Liver (tissue), 3 donors: Measurements from ENCODE around the gene ANKDD1A.

Experiments used
- ATF3 ChIP-seq: IDR thresholded peaks from 2 replicates; pipeline ENCODE4 v1.6.1; 2016; ENCODE audit warnings: antibody characterized with exemption
- CTCF ChIP-seq: fragments of 150-350 bp; IDR thresholded peaks from 2 replicates; pipeline ENCODE4 v1.5.1; 2017; ENCODE audit warnings: improper control_type of control experiment, low read depth, low read length; ENCODE audit not compliant: missing input control
- EGR1 ChIP-seq, 2 donors: IDR thresholded peaks; 2 replicates each; pipeline ENCODE4 v1.6.1; 2016 to 2018; ENCODE audit warnings: antibody characterized with exemption in 2 of 2, low read depth in 2 of 2
- FOXA1 ChIP-seq: IDR thresholded peaks from 2 replicates; pipeline ENCODE4 v1.6.1; 2016; ENCODE audit warnings: antibody characterized with exemption
- GABPA ChIP-seq, 2 donors: IDR thresholded peaks in 1 of 2; conservative IDR thresholded peaks in 1 of 2; 2 replicates each; pipeline ENCODE4 v1.6.1; 2016; ENCODE audit warnings: antibody characterized with exemption in 2 of 2, mild to moderate bottlenecking in 1 of 2, moderate library complexity in 1 of 2
- JUND ChIP-seq, 2 donors: IDR thresholded peaks; 2 replicates each; pipeline ENCODE4 v1.6.1; 2016; ENCODE audit warnings: antibody characterized with exemption in 2 of 2
- NR2F2 ChIP-seq: IDR thresholded peaks from 2 replicates; pipeline ENCODE4 v1.6.1; 2016; ENCODE audit warnings: antibody characterized with exemption
- RAD21 ChIP-seq, 2 donors: IDR thresholded peaks; 2 replicates each; pipeline ENCODE4 v1.6.1; 2016; ENCODE audit warnings: antibody characterized with exemption in 2 of 2, mild to moderate bottlenecking in 2 of 2
- RXRA ChIP-seq, 2 donors: IDR thresholded peaks; 2 replicates each; pipeline ENCODE4 v1.6.1; 2017 to 2018; ENCODE audit warnings: antibody characterized with exemption in 2 of 2, mild to moderate bottlenecking in 1 of 2
- SP1 ChIP-seq: IDR thresholded peaks from 2 replicates; pipeline ENCODE4 v1.6.1; 2018; ENCODE audit warnings: antibody characterized with exemption, mild to moderate bottlenecking
- TAF1 ChIP-seq: conservative IDR thresholded peaks from 2 replicates; pipeline ENCODE4 v1.6.1; 2016; ENCODE audit warnings: antibody characterized with exemption, mild to moderate bottlenecking
- YY1 ChIP-seq: IDR thresholded peaks from 2 replicates; pipeline ENCODE4 v1.6.1; 2016; ENCODE audit warnings: antibody characterized with exemption, mild to moderate bottlenecking
- ZBTB33 ChIP-seq: IDR thresholded peaks from 2 replicates; pipeline ENCODE4 v1.6.1; 2016; ENCODE audit warnings: antibody characterized with exemption
- donor health status: healthy.
- donor health status: healthy.

- TF ChIP-seq CTCF: no peak
- no peak for TF ChIP-seq TAF1
- no peak for TF ChIP-seq FOXA1
- TF ChIP-seq NR2F2: no peak
- no peak for TF ChIP-seq JUND (IDR thresholded peaks at IDR 0.05)
- TF ChIP-seq EGR1 (IDR thresholded peaks at IDR 0.05; ENCODE audit: low read depth in 2 of 2): no peak
- no peak for TF ChIP-seq GABPA (IDR thresholded peaks at IDR 0.05 in 1 of 2, conservative IDR thresholded peaks at IDR 0.05 in 1 of 2)
- TF ChIP-seq RXRA (IDR thresholded peaks at IDR 0.05): no peak
- TF ChIP-seq YY1: no peak
- TF ChIP-seq SP1: no peak
- TF ChIP-seq ATF3: no peak
- no peak for TF ChIP-seq ZBTB33
- no peak for TF ChIP-seq RAD21 (IDR thresholded peaks at IDR 0.05)
Observed at GRCh38 chr15:64861960-64862359, 49.7 kb upstream of the ANKDD1A start.
